Gastrocnemius medialis (tissue), 4 donors: ENCODE data around the gene ZDHHC14.

ENCODE experiments used
- POLR2A ChIP-seq, 2 donors: fragments of 450-650 bp; IDR thresholded peaks; one replicate each; pipeline ENCODE4 v1.6.1; 2017; ENCODE audit warnings: antibody characterized with exemption in 2 of 2, mild to moderate bottlenecking in 2 of 2, moderate library complexity in 2 of 2
- TF ChIP-seq, protein P1 (sequence below), 5 experiments: fragments of 450-650 bp in 3 of 5; fragments of 200-600 bp in 2 of 5; sonication (generic) in 2 of 5; IDR thresholded peaks in 4 of 5; conservative IDR thresholded peaks in 1 of 5; 1 replicate in 4 of 5; 2 replicates in 1 of 5; pipeline ENCODE4 v1.5.1; 2016 to 2019; ENCODE audit warnings: antibody characterized with exemption in 5 of 5, mild to moderate bottlenecking in 3 of 5, moderate library complexity in 3 of 5

DNA sequence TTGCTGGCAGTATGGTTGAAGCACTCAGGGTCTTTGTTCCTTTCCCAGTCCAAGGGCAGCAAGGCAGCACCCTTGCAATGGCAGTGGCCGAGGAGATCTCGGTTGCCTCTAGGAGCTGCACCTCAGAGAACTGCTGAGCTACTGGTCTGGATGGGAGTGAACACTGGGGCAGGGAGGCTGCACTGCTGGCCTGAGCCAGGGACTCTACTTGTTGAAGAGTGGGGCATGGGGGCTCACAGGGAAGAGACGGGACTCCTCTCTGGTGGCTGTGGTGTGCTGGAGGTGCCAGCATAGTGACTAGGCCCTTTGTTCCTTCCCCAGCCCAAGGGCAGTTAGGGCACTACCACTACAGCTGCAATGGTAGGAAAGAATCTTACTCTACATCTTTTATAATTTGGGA lies 203.0 kb downstream of the ZDHHC14 start:
- TF ChIP-seq, protein P1, sequence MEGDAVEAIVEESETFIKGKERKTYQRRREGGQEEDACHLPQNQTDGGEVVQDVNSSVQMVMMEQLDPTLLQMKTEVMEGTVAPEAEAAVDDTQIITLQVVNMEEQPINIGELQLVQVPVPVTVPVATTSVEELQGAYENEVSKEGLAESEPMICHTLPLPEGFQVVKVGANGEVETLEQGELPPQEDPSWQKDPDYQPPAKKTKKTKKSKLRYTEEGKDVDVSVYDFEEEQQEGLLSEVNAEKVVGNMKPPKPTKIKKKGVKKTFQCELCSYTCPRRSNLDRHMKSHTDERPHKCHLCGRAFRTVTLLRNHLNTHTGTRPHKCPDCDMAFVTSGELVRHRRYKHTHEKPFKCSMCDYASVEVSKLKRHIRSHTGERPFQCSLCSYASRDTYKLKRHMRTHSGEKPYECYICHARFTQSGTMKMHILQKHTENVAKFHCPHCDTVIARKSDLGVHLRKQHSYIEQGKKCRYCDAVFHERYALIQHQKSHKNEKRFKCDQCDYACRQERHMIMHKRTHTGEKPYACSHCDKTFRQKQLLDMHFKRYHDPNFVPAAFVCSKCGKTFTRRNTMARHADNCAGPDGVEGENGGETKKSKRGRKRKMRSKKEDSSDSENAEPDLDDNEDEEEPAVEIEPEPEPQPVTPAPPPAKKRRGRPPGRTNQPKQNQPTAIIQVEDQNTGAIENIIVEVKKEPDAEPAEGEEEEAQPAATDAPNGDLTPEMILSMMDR (IDR thresholded peaks at IDR 0.05 in 4 of 5, conservative IDR thresholded peaks at IDR 0.05 in 1 of 5), result no peak
- TF ChIP-seq POLR2A (IDR thresholded peaks at IDR 0.05), result no peak
